ENCODE data around the gene MMRN1. TPM values are rescaled to one million over a fixed set of nuclear protein-coding genes. Genes with fewer than 3 reads are reported as not detected.

The MMRN1 gene, protein sequence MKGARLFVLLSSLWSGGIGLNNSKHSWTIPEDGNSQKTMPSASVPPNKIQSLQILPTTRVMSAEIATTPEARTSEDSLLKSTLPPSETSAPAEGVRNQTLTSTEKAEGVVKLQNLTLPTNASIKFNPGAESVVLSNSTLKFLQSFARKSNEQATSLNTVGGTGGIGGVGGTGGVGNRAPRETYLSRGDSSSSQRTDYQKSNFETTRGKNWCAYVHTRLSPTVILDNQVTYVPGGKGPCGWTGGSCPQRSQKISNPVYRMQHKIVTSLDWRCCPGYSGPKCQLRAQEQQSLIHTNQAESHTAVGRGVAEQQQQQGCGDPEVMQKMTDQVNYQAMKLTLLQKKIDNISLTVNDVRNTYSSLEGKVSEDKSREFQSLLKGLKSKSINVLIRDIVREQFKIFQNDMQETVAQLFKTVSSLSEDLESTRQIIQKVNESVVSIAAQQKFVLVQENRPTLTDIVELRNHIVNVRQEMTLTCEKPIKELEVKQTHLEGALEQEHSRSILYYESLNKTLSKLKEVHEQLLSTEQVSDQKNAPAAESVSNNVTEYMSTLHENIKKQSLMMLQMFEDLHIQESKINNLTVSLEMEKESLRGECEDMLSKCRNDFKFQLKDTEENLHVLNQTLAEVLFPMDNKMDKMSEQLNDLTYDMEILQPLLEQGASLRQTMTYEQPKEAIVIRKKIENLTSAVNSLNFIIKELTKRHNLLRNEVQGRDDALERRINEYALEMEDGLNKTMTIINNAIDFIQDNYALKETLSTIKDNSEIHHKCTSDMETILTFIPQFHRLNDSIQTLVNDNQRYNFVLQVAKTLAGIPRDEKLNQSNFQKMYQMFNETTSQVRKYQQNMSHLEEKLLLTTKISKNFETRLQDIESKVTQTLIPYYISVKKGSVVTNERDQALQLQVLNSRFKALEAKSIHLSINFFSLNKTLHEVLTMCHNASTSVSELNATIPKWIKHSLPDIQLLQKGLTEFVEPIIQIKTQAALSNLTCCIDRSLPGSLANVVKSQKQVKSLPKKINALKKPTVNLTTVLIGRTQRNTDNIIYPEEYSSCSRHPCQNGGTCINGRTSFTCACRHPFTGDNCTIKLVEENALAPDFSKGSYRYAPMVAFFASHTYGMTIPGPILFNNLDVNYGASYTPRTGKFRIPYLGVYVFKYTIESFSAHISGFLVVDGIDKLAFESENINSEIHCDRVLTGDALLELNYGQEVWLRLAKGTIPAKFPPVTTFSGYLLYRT
- 10 to 100 TPM in 4 of 10 donors, 1 to 10 TPM in 6; 5.2 to 16.0 (median 9.8) TPM for polyA plus RNA-seq (ENCODE audit: insufficient read length in 10 of 10)
- long read RNA-seq, donor 1 = 0 reads
- long read RNA-seq, donor 2 = 0 reads
- long read RNA-seq, donor 3 = 0 reads
- long read RNA-seq, donor 4 = 0 reads
- long read RNA-seq, donor 5 = 0 reads
- long read RNA-seq, donor 6 = 0 reads
- long read RNA-seq, donor 7 = 0 reads
- long read RNA-seq, donor 8 = 0 reads
- long read RNA-seq, donor 9 = 0 reads

DNA sequence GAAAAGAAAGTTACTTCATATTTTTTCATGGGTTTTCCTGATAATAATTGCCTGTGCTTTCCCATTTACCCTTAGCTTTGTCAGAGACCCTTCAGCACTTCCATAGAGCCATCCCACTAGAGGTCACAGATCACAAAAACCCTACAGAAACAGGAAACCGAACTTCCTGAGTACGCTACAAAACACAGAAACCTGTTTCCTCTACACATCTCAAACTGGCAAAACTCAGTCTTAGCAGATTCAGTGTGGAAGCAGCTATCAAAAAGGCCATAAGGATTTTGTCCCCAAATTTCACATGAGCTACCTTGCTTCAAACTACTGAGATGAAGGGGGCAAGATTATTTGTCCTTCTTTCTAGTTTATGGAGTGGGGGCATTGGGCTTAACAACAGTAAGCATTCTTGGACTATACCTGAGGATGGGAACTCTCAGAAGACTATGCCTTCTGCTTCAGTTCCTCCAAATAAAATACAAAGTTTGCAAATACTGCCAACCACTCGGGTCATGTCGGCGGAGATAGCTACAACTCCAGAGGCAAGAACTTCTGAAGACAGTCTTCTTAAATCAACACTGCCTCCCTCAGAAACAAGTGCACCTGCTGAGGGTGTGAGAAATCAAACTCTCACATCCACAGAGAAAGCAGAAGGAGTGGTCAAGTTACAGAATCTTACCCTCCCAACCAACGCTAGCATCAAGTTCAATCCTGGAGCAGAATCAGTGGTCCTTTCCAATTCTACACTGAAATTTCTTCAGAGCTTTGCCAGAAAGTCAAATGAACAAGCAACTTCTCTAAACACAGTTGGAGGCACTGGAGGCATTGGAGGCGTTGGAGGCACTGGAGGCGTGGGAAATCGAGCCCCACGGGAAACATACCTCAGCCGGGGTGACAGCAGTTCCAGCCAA is at the start of gene MMRN1:
MMRN1 (plus strand) TSS at position 206 of the 902 bp plus-strand sequence; CDS start at position 324, 118 bp downstream.
- DNase-seq = peak in 2 of 3 donors; percentile 2 to 18

DNA sequence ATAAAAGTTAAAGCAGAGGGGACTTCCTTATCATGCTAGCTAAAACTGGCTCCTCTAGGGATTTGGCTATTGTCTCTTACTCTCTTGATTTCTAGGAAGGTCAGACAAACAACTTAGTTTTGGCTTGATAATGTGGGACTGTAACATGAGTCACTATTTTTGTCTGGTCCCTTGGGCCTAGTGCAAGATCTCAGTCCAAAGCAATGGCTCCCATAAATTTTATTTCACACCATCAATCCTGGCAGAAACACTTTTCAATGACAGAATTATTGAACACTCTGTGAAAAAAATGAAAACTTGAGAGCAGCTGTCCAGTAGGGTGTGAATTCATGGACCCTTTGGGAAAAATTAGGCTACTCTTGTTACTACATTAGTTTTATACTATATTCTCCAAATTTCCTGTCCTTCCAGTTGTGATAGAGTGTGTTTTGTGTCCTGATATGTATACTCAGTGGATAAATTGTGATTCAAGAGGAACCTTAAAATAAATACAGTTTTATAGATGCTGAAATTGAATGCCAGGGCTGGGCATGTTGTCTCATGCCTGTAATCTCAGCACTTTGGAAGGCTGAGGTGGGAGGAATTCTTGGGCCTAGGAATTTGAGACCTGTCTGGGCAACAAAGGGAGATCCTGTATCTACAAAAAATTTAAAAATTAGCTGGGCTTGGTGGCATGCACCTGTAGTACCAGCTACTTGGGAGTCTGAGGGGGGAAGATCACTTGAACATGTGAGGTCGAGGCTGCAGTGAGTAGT is 46.9 kb upstream of the MMRN1 start:
- no peak for DNase-seq

DNA sequence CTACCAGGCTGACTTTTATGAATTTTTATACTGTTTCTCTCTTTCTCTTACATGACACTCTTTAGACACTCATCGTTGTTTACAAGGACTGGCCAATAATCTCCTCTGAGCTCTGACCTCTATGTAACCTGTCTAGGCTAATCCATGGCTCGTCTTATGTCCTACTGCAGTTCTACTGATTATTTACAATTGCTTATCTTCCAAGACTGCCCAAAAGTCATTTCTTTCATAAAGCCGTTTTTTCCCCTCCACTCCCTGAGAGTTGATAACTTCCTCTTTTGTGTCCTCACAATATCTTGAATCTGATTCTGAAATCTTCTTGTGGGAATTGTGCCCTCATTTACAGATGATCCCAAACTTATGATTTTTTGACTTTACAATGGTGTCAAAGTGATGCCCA is 39.4 kb upstream of the MMRN1 start:
- DNase-seq = no peak

DNA sequence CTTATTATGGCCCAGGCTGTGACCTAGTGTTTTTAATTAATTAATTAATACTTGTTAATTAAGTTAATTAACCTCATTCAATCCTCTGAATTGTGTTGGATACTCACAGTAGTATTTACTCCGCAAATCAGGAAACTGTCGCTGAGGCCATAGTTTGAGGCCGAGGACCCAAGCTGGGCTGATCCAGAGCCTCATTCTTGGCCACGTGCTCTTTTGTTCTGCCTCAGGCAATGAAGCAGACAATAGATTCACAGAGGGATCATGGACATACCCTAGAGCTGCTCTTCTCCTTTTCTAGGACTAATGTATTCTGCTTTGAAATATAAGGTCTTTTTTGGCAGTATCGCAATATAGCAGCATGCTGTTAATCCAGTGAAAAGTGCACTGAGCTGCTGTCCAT is 33.7 kb upstream of the MMRN1 start:
- no peak for DNase-seq

DNA sequence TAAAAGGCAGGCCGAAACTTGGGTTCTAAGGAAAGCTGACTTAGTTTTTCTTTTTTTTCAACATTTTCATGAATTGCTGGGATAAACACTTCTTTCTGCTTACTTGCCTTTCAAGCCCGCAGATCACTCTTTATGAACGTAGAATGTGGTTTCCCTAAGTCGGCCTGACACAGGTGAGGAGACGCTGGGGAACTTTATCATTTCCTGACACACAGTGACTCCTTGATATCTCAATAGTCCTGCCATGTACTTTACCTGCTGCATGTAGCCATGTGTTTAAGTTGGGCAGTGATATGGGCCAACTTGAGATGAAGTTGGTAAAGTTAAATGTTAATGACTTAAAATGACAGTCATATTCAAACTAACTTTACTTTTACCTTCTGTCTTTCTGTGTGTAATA is 31.1 kb upstream of the MMRN1 start:
- DNase-seq = no peak

DNA sequence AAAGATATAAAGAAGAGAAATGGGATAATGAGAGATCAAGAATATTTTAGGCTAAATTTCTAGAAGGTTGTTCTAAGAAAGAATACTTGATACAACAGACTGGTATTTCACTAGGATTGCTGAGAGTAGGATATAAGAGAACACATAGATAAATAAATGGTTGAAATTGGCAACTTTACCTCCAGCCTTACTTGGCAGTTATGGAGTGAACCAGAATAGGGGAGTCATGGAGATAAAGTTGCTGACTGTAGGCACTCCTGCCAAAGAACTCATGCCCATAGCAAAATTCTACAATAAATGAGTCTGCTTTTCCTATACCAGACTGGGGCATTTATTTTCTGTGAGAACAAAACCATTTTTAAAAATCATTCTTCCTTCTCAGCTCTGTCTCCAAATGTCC is 26.4 kb upstream of the MMRN1 start:
- DNase-seq = no peak

DNA sequence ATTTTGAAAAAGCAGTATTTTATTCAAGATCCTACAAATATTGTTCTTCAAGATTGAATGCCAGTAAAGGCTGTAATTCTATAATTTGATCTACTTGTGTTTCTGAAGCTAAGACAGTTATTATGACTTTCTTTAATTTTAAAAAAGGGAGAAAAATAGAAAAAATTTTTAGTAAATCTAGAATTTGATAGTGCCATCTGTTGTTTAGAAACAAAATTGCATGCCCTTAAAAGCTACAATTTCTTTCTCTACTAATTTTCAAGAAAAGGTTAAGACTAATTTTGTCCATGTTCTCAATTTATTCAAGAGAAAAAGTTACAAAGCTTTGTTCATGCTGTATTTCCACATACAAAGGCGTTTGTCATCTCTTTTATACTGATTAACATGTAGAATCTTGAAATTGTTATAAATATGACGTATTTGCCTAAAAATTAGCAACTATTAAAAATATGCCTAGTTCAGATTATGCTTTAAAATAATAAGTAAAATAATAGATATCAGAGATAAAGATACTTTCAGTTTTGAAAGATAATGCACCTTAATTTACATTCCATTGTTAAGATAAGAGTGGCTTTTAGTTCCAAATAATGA is 25.6 kb upstream of the MMRN1 start:
- no peak for DNase-seq

DNA sequence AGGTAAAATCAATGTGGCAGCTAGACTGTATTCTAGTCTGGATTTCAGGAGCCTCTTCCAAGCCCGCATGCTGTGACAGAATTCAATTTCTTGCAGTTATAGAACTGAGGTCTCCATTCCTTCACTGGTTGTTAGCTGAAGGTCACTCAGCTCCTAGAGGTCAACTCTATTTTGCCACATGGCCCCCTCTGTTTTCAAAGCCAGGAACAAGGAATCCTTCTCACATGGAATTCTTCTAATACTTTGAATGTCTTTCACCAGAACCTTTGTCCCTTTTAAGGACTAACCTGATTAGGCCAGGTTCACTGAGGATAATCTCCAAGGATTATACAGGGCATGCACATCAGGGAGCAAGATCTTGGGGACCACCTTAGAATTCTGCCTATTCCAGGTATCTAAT is 23.4 kb upstream of the MMRN1 start:
- no peak for DNase-seq

DNA sequence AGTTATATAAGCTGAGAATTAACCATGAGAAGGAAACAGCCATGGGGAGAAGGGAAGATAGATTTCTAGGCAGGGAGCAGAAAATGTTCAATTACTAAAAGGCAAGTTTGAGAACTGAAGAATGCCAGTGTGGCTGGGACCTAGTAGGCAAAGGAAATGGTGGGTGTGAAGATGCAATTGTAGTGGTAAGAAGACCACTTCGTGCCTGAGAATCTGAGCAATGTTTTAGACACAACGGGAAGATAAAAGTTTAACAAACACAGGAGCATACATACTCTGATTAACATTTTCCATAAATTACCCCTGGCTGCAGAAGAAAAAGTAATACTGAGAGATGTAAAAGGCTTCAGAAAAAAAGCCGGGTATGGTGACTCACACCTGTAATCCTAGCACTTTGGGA is 18.1 kb upstream of the MMRN1 start:
- DNase-seq = no peak

DNA sequence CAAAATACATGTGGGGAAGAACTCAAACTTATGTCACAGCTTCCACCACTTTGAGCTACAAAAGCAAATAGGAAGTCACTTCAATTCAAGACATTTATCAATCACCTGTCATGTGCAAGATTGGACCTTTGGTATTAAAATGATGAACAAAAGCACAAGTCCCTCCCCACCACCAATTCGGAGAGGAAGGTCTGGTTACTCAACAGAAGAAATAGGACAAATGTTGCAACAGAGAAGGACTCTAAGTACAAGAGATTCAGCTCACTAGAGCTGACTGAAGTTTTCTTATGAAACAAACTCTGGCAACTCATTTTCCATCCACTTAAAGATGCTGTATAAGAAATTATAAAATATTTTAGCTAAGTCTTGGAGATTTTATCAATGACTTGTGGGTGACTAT is 16.0 kb upstream of the MMRN1 start:
- DNase-seq = no peak

DNA sequence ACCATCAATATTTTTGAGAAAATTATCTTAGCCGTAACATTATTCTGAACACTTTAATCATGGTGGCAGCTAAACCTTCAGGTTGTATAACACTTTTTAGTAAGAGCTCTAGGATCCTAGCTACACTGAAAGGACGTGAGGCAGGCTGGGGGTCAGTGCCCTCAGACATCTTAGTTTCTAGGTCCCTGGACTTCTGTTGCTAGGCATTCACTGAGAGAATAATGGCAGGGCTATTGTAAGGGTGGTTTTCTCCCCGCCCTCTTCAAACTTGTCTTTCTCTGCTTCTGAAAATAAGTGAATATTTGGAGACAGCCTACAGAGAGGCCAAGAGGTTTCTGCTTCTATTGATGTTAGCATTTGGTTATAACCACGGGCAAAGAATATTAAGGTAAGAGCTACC is 15.4 kb upstream of the MMRN1 start:
- DNase-seq = no peak

DNA sequence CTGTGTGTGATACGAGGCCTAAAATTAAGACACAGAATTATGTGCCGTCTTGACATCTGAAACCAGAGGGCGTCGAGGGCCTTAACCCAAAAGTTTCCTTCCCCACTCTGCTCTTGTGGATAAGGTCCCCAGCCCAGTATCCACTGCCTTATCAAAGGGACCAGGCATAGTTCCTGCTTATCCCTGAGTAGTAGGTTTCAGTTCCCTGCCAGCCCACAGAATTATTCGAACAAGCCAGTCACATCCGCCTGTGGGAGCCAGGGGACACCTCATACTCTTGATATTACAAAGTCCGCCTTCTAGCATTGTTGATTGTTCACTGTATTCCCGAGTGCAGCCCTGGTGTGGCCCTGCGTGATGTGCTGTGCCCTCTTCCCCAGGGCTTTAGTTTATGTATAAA is 5.4 kb upstream of the MMRN1 start:
- no peak for DNase-seq

DNA sequence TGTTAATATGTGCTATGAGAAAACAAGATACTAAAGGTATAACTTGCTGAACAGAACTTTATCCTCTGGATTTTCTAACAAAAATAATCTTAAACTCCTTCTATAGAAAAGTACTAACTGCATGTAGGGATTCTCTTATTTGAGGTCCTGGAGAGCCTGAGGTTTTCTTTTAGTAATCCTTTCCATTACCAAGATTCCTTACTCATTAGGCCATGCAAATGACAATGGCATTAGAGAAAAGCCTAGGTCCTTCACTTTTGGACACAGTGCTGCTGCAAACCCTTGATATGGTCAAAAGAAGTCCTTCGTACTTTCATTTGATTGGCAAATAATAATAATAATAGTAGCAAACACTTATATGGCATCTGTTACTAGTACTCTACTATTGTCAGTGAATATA is 3.2 kb downstream of the MMRN1 start:
- no peak for DNase-seq

DNA sequence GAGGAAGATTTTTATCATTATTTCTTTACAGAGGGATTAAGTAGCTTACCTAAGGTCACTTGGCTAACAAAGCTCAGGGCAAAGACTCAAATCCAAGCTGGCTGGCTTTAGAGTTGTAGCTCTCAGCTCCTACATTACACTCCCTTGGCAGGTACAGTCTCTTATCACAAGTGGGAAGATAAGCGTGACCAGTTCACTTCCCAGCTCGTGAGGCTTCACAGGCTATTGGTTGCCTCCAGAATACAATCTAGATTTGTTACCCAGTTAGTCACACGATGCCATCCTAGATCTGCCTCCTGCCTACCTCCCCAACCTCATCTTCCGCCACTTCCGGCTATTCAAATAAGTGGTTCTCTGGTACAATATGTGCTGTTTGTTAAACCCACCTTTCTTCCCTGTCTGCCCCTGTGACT is 3.7 kb downstream of the MMRN1 start:
- no peak for DNase-seq

DNA sequence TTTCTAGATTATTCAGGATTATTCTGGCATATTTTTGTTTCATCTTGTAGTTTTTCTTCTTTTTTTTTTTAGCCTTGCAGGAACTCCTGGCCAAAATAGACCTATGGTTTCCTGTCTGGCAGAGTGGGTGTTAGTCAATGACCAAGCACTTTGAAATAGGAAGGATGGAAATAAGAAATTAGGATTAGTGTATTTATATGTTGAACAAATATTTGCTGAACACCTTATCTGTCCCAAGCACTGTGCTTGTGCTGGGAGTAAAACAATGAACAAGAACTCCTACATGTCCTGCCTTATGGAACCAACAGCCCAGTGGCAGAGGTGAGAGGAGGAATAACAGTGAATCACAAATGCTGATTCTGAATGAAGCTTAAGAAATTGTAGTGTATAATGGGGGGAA is 4.5 kb downstream of the MMRN1 start:
- no peak for DNase-seq

DNA sequence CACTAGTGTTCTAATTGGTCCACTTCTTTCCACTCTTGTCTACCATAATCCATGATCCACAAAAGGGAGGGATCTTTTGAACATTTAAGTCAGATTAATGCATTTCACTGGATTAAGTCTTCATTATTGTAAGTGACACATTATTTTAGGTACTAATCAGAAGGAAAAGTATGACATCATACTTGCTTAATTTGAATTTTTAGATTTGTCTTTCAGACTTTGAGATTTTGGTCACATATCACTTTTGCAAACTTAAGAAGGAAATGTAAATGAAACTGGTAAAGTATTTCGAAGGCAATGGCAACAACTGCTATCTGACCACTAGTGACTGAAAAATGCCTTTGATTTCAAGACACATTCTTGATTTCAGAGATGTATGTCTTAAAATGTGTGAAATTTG is 5.2 kb downstream of the MMRN1 start:
- DNase-seq = no peak

DNA sequence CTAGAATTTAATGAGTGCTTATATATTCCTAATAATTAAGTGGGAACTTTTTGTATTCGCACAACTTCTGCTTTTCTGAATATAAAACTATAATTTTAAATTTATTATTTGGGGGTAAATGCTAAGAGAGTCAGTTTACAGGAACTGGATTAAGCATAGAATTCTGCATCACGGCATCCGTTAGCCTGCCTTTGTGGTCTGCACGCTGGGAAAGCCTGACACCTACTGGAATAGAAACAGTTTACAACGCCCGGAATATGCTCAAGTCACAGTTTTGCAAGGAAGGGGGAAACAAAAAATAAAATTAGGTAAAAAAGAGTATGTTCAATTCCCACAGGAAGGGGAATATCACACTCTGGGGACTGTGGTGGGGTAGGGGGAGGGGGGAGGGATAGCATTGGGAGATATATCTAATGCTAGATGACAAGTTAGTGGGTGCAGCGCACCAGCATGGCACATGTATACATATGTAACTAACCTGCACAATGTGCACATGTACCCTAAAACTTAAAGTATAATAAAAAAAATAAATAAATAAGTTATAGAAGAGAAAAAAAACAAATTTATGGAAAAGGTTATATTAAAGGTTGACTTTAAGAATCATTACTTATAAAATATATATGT is 7.3 kb downstream of the MMRN1 start:
- DNase-seq = peak; percentile 28 to 53 (median 46)

DNA sequence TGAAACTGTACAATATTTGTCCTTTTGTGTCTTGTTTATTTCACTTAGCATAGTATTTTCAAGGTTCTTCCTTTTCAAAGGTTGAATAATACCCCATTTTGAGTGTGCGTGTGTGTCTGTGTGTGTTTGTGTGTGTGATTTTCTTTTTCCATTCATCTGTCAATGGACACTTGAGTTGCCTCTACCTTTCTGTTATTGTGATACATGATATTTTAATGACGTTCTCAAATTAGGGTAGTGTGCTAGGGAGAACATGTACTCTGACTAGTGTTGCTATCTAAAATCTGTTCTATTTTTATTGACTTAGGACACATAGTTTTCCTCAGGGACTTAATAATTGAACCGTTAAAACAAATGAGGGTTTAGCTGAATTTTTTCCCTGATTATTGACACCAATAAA is 9.9 kb downstream of the MMRN1 start:
- no peak for DNase-seq

DNA sequence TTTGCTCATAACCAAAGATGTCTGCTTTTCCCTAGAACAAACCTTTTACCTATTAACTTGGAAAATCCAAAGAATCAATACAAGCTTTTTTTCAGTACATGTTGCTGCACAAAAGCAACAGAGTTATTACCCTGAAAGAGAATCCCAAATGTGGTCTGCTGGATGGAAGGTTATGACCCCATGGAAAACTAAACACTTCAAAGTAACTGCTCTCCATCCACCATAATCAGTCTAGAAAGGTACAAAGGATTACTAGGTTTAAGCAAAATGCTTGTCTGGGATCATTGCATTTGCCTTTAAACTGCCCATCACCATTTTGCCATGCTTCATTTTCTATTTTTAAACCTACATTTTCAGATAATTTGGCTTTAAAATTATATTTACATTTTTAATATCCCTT is 11.7 kb downstream of the MMRN1 start:
- DNase-seq = no peak

Data from muscle of back (tissue), 13 donors.